GOT3 (cell line): Measurements from ENCODE around the gene MASP2.
"Not testable (repeated sequence)": the region's sequence is repeated elsewhere in the genome, so short reads cannot be mapped to it uniquely, and the experiment has no call there.

Experiments
- DNase-seq: peaks from one replicate; lab custom pipeline; 2025; ENCODE audit warnings: mixed read lengths; lab: John Stamatoyannopoulos, UW

The MASP2 gene

GRCh38 chr1:11058595-11059154 lies 11.6 kb upstream of the MASP2 start:
- DNase-seq: no peak

- DNase-seq: no peak
These were observed 11.0 kb upstream of the MASP2 start for GRCh38 chr1:11058026-11058425.

GRCh38 chr1:11057477-11057876 lies 10.4 kb upstream of the MASP2 start:
- no peak for DNase-seq

GRCh38 chr1:11056504-11056903 lies 9.5 kb upstream of the MASP2 start:
- no peak for DNase-seq

GRCh38 chr1:11055676-11056075 lies 8.6 kb upstream of the MASP2 start:
- DNase-seq: no peak

- no peak for DNase-seq
These were observed 7.6 kb upstream of the MASP2 start for GRCh38 chr1:11054666-11055065.

GRCh38 chr1:11054181-11054580 lies 7.1 kb upstream of the MASP2 start:
- DNase-seq: no peak

- no peak for DNase-seq
These were observed 6.7 kb upstream of the MASP2 start for GRCh38 chr1:11053758-11054137.

- no peak for DNase-seq
These were observed 6.1 kb upstream of the MASP2 start for GRCh38 chr1:11052839-11053757.

- no peak for DNase-seq
These were observed 4.9 kb upstream of the MASP2 start for GRCh38 chr1:11051781-11052511.

GRCh38 chr1:11051121-11051520 lies 4.1 kb upstream of the MASP2 start:
- DNase-seq: not testable (repeated sequence)

GRCh38 chr1:11046270-11046566 lies 821 bp downstream of the MASP2 start:
- DNase-seq: no peak

- DNase-seq: no peak
These were observed 1.4 kb downstream of the MASP2 start for GRCh38 chr1:11045428-11046269.

GRCh38 chr1:11044849-11045427 lies 2.1 kb downstream of the MASP2 start:
- no peak for DNase-seq

GRCh38 chr1:11044086-11044848 lies 2.8 kb downstream of the MASP2 start:
- no peak for DNase-seq

GRCh38 chr1:11042995-11043874 lies 3.8 kb downstream of the MASP2 start:
- no peak for DNase-seq

- DNase-seq: no peak
These were observed 5.0 kb downstream of the MASP2 start for GRCh38 chr1:11042065-11042464.

GRCh38 chr1:11041048-11041447 lies 6.0 kb downstream of the MASP2 start:
- DNase-seq: no peak

GRCh38 chr1:11040105-11040429 lies 7.0 kb downstream of the MASP2 start:
- not testable (repeated sequence) for DNase-seq
